Measurements from ENCODE around the gene CFAP43. TPM values are rescaled to one million over a fixed set of nuclear protein-coding genes. Genes with fewer than 3 reads are reported as not detected.

Gene CFAP43, protein sequence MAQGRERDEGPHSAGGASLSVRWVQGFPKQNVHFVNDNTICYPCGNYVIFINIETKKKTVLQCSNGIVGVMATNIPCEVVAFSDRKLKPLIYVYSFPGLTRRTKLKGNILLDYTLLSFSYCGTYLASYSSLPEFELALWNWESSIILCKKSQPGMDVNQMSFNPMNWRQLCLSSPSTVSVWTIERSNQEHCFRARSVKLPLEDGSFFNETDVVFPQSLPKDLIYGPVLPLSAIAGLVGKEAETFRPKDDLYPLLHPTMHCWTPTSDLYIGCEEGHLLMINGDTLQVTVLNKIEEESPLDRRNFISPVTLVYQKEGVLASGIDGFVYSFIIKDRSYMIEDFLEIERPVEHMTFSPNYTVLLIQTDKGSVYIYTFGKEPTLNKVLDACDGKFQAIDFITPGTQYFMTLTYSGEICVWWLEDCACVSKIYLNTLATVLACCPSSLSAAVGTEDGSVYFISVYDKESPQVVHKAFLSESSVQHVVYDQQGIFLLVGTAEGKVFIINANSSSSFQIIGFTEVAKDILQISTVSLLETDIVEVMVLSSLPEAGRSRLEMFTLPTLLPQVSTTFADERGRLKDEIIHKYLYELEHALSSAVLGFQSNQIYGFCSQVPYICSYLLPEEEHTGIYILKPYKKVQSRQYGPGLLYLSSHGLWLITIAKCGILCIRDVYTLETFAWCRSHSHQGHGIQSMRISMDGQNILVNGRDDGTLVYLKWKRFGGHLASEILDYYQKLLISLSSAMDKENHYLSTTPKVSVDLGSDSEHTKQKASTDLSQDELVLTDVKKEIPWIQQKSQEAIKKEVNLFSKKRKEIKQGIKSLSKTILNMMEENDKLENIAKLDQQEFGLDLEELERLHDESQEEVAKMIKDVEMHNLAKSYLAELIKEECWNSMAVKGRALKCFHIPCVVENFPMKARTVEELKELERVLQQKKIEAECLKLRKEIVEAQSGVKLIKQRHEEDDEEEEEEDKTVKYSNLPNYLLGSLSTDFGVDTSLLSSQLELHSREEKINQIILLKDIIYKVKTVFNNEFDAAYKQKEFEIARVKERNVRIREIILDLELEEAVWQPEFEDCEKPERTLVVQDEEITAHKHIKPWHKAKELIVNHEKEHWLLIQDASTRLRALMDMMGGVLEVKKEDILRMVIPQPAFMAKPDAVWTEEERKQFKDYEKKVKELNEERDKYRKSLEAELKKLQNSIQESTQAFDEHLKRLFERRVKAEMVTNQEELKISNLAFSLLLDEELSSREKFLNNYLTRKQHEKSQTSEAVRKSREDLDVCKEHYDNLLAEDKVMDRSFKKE (N-terminal part only)
- total RNA-seq: not detected

DNA sequence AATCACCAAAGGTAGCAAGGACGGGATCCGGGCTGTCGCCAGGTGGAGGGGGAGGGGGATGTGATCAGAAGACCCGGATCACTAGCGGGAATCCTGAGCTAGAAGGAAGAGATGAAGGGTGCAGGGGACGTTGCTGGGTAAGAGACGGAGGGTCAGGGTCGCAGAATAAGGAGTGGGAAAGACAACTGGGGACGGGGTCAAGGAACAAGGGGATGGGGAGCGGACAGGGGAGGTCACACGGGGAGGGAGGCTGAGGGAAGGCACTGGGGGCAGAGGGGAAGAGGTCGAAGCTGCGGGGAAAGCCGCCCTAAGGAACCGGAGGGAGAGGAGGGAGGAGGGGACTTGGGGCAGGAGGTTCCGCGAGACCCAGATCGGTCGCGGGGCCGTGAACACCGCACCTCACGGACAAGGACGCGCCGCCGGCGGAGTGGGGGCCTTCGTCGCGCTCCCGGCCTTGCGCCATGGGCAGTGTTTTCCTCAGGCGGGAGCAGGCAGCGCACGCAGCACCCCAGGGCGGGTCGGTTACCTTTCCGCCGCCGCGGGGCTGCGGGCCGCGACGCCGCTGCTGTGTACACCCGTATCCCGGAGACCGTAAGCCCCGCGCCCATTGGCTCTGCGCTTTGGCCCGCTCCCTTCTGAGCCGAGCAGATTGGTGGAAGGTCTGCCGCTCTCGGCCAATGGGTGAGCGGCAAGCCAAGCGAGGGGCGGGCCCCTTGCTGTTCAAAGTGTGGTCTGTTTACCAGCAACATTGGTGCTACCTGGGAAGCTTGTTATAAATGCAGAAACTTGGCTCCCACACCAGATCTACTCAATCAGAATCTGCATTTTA, at the start of gene CFAP43:
Gene CFAP43, minus strand, starts transcription at position 581 of the 829 bp plus-strand sequence. Its CDS starts 118 bp downstream, at position 463.
- ChIA-PET POLR2A (interaction anchor here (0.8 kb wide), 1 partner anchor 23 kb away, joined by 3 read pairs; the partner anchor contains the start of gene GSTO1), CTCF (no interaction called here)

- CTCF ChIA-PET: no interaction called here
- POLR2A ChIA-PET: no interaction called here
These were observed 49.5 kb upstream of the CFAP43 start for GRCh38 chr10:104281694-104282093.

DNA sequence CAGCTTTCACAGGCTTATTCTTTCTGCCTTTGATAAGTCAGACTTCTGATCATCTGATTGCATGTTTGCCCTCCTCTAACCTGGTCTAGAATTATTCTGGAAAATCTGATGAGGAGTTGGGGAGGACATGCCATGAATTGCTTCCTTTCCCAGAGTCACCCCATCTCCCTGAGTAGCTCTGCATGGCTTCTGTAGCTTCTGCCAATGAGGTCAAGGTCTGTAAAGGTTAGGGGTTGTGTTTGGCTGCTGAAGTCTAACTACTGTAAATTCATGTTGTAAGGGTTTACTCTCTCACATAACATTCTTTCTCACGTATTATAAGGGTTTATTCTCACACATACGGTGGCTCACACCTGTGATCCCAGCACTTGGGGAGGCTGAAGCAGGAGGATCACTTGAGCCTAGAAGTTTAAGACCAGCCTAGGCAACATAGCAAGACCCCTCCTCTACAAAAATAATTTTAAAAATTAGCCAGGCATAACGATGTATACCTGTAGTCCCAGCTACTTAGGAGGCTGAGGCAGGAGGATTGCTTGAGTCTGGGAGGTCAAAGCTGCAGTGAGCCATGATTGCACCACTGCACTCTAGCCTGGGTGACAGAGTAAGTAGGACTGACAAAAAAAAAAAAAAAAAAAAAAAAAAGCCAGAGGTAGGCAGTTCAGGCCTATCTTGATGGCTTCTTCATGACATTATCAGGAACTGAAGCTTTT, 47.5 kb upstream of the CFAP43 start:
- POLR2A ChIA-PET: interaction anchor here (0.7 kb wide), 1 partner anchor 58 kb away, joined by 3 read pairs; the partner anchor contains the start of gene ITPRIP
- CTCF ChIA-PET: interaction anchor here (0.6 to 3.5 kb wide), 2 partner anchors 12 to 152 kb away, joined by 3 to 15 read pairs; no protein-coding TSS in a partner anchor

DNA sequence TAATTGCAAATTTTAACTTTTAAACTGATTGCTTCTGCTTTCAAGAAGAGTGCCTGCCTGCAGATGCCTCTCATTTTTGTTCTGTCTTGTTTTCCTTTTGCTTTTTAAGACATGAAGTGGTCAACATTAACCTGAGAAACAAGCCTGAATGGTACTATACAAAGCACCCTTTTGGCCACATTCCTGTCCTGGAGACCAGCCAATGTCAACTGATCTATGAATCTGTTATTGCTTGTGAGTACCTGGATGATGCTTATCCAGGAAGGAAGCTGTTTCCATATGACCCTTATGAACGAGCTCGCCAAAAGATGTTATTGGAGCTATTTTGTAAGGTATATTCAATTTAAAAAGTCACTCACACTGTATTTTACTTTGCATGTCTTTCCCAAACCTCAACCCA, 45.6 kb upstream of the CFAP43 start:
- POLR2A ChIA-PET: no interaction called here

GRCh38 chr10:104276192-104276591, 44.0 kb upstream of the CFAP43 start:
- ChIA-PET CTCF (interaction anchor here (2.2 to 5.0 kb wide), 2 partner anchors 15 to 62 kb away, joined by 4 to 21 read pairs; partner anchors contain the start of gene ITPRIP), POLR2A (no interaction called here)

More for the DNA sequence above, 45.6 kb upstream of the CFAP43 start:
- CTCF ChIA-PET: interaction anchor here (1.2 to 3.5 kb wide), 2 partner anchors 14 to 72 kb away, joined by 3 to 15 read pairs; no protein-coding TSS in a partner anchor

- CTCF ChIA-PET: interaction anchor here (0.8 to 5.0 kb wide), 16 partner anchors 11 to 79 kb away, joined by 3 to 21 read pairs (median 6); partner anchors contain the start of genes CFAP58, GSTO1 and ITPRIP
- POLR2A ChIA-PET: no interaction called here
These were observed 42.9 kb upstream of the CFAP43 start for GRCh38 chr10:104274762-104275721.

- ChIA-PET POLR2A (interaction anchor here (0.6 kb wide), 1 partner anchor 61 kb away, joined by 3 read pairs; no protein-coding TSS in a partner anchor), CTCF (interaction anchor here (0.8 to 5.0 kb wide), 15 partner anchors 11 to 80 kb away, joined by 3 to 21 read pairs (median 6); partner anchors contain the start of genes CFAP58 and GSTO1)
These were observed 41.9 kb upstream of the CFAP43 start for GRCh38 chr10:104273899-104274575.

DNA sequence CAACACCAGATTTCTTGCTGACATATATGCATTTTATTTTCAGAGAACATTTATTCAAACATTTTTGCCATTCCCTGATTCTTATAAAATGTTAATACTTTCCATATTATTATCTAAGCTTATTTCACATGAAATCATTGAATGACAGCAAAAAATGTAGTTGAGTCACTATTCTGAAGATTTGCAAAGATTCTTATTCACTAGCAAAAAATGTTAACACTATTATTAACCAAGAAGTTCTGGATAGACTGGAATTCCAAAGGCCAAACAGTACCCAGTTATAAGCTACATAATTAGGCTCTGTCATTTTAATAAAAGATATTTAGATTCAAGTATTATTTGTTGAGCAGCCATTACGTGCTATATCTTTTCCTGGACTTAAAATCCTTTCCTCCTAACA, 41.1 kb upstream of the CFAP43 start:
- ChIA-PET CTCF (interaction anchor here (2.2 to 5.0 kb wide), 4 partner anchors 18 to 80 kb away, joined by 10 to 21 read pairs (median 16); partner anchors contain the start of gene CFAP58), POLR2A (interaction anchor here (0.6 kb wide), 1 partner anchor 33 kb away, joined by 6 read pairs; no protein-coding TSS in a partner anchor)

- ChIA-PET POLR2A (interaction anchor here (0.6 to 3.6 kb wide), 7 partner anchors 8 to 379 kb away, joined by 3 to 45 read pairs (median 4); partner anchors contain the start of genes GSTO1 and ITPRIP), CTCF (interaction anchor here (0.9 to 1.7 kb wide), 3 partner anchors 23 to 85 kb away, joined by 4 to 5 read pairs (median 4); partner anchors contain the start of gene CFAP58)
These were observed 36.8 kb upstream of the CFAP43 start, which contains the start of gene GSTO2 for GRCh38 chr10:104268713-104269645. TSS of gene GSTO2 (plus strand) at chr10:104269184. CDS start at chr10:104274916, 5,732 bp downstream.

DNA sequence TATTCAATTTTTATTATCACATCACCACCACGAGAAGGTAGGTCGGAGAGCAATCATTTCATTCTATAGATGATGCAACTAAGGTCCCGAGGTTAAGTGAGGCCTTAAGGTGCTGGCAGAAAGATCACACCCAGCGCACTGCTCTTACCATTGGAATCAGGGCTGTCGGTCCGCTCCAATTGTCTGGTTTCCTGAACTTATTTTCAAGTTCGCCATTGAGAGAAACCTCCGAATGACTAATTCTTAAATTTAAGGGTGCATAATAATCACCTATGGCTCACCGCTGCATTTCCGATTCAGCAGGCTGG, 36.2 kb upstream of the CFAP43 start:
- POLR2A ChIA-PET: interaction anchor here (0.8 to 3.6 kb wide), 3 partner anchors 8 to 53 kb away, joined by 3 to 45 read pairs (median 4); partner anchors contain the start of gene GSTO1

DNA sequence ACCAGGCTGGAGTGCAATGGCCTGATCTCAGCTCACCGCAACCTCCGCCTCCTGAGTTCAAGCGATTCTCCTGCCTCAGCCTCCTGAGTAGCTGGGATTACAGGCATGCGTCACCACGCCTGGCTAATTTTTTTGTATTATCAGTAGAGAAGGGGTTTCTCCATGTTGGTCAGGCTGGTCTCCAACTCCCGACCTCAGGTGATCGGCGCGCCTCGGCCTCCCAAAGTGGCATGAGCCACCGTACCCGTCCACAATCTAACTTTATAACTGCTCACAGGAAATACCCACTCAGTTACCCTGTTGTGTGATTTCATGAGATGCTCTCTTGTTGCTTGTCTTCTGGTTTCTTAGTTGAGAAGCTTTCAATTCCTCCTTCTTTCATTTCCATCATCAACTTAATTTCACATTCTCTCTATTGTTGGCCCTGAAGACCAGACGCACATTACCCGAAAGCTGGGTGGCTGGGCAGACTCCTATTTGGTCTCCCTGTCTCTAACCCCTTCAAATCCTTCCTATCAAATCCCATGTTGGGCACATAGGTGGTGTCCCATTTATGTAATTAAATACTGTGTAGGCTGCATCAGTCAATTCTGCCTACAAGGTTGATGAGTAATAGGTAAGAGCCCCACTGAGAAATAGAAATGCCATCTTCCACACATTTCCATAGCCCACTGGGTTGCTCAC, 35.7 kb upstream of the CFAP43 start:
- ChIA-PET CTCF (interaction anchor here (1.0 to 1.8 kb wide), 5 partner anchors 10 to 83 kb away, joined by 3 to 6 read pairs (median 4); partner anchors contain the start of gene GSTO1), POLR2A (interaction anchor here (3.6 kb wide), 1 partner anchor 12 kb away, joined by 45 read pairs; the partner anchor contains the start of gene GSTO1)

More for the DNA sequence above, 36.2 kb upstream of the CFAP43 start:
- CTCF ChIA-PET: interaction anchor here (1.3 to 1.7 kb wide), 2 partner anchors 38 to 82 kb away, joined by 4 to 5 read pairs; no protein-coding TSS in a partner anchor

DNA sequence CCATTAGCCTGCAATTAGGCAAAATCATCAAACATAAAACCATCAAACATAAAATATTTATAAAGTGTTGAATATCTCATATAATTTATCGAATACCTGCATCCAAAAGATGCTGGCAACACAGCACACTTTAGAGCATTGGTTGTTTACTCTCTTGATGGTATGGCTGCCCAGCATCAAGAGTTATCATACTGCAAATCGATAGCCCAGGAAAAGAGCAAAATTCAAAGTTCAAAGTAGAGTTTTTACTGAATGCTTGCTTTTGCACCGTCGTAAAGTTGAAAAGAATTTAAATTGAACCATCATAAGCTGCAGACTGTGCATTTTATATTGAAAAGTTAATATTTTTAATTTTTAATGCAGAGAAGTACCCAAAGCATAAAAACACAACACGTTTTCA, 32.6 kb upstream of the CFAP43 start:
- CTCF ChIA-PET: no interaction called here
- POLR2A ChIA-PET: interaction anchor here (1.0 kb wide), 1 partner anchor 8 kb away, joined by 6 read pairs; no protein-coding TSS in a partner anchor

- ChIA-PET POLR2A (interaction anchor here (0.9 kb wide), 1 partner anchor 140 kb away, joined by 3 read pairs; the partner anchor contains the start of gene SFR1), CTCF (interaction anchor here (1.2 to 1.8 kb wide), 2 partner anchors 13 to 91 kb away, joined by 3 to 6 read pairs; partner anchors contain the start of gene CFAP58)
These were observed 29.9 kb upstream of the CFAP43 start for GRCh38 chr10:104262055-104262454.
